HG02852 (cell line): ENCODE data around the gene FILIP1.

Source experiments
- ATAC-seq: cut with Tn5 transposase; IDR thresholded peaks from one replicate; pipeline ENCODE4 v1.9.1; 2021; ENCODE audit warnings: mild to moderate bottlenecking, moderate library complexity; ENCODE audit not compliant: unreplicated experiment

Gene FILIP1

DNA sequence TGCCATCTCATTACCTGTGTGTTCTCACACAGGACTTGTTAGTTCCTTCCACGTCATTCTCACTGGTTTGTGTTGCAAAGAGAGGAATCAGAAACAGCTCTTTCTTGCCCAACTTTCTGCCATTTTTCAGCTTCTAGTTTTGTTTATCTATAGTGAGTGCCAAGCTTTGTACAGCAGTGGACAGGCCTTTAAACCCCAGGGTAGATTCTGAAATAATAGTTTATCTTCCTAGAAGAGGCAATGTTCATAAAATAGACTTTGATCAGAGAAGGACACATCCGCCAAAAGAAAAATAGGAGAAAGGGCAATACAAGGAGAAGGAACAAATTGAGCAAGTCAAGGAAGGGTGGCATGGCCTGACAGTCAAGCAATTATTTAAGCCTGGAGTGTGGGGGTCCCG, 191.3 kb downstream of the FILIP1 start:
- no peak for ATAC-seq

DNA sequence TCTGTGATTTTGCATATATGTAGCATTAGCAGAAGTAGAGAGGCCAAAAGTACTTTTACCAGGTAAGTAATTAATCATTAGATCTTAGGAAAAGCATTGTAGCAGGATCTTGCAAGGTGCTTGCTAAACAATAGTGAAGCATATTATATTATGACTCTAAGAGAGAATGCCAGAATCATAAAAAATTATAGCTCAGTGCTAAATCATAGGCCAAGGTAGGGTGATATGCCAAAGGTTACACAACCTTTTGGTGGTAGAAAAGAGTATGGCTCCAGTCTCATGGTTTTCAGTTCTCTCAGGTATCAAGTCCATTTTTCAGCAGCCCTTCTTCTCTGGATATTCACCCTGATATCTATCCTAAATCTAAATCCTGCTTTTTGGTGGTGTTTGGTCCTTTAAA, 192.1 kb downstream of the FILIP1 start:
- ATAC-seq, result no peak

DNA sequence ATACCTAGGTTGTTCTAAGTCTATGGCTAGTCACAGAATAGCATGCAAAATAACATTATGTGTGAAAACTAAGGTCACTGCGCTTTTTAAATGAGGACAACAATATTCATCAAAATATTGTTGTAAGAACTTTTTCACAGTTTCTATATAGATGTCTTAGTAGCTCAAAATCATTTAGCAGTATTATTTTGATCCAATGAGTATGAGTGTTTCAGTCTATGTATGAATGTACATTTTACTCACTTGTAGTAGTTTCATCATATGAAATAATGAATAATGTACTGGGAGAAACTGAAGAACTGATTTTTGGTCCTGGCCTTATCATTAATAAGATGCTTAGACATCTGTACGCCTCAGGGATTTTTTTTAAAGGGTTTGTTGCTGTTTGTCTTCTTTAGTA, 192.5 kb downstream of the FILIP1 start:
- no peak for ATAC-seq

DNA sequence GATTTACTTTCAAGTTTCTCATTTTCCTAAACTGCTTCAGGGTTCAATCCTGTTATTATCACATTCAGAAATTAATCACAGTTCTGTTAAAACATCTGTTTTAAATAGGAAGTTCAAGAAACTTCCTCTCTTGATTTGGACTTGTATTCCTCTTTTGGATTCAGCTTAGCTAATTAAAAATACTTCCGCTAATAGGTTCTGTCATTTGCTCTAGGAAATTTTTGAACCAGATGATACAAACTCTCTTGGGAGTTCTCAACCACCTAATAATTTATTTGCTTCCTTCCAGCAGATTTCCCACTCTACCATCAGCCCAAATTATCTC, 193.1 kb downstream of the FILIP1 start:
- ATAC-seq, result no peak

DNA sequence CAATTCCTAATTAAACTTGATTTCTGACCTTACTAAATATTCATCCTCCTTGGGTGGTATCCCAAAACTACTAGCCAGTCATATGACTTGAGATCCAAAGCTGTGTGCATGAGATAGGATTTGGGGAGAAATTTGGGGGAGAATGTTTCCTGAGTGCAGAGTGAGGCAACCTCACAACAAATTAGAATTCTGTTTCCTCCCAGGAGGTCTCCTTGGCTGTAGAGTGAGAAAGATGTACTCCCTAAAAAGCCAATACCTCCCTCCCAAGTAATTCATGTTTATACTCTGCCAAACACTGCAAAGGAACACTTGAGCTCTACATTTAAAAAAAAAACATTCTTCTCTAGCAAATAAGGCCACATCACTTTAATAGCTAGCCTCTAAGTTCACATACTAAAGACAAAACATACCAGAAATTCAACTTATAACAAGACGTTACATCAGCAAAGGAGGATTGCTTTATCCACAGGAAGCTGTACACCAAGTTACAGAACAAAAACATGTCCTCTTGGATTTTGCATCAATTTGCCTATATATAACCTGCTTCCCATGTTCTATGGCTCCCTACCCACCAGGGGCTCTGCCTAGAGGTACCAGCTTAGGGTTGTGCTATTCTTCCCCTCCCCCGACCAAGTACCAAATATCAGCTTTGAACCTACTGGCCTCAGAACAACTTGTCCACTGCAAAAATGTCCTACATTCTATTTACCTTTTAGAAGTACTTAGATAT, 193.6 kb downstream of the FILIP1 start:
- no peak for ATAC-seq

DNA sequence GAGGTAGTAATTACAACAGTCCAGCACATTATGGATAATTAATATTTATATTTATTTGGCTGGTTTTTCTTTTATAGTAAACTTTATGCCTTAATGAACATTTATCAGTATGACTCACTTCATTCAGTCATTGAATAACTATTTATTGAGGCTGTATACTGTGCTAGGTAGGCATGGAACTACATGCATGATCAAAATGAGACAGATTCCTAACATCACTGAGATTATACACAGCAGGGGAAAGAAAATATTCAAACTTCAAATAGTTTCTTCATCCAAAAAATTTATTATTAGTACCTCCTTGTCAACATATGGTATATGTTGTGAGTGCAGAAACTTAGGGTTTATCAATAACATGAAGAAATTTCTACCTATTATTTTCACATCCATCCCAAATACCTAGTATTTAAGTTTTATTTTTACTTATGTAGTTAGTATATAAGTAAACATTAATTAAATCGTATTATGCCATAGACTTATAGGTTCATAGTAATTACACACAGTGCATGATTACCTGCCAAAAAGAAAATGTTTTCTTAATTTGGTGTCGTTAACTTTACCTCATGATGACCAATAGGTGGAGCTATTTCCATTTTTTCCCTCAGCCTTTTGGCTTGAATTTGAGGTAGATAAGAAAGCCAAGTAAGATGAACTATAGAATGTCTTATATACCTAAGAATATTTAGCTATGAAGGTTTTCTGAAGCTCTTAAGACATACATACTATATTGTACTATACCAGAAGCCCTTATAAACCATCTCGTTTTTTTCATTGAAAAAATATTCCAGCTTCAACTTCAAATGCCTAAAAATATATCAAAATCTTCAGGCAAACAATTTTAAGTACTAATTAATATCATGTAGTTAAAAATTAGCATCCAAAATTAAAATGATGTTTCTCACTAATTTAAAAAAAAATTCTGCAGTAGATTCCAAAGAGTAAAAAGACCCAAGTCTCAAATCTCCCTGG, 196.5 kb downstream of the FILIP1 start:
- peak; percentile 68 for ATAC-seq

DNA sequence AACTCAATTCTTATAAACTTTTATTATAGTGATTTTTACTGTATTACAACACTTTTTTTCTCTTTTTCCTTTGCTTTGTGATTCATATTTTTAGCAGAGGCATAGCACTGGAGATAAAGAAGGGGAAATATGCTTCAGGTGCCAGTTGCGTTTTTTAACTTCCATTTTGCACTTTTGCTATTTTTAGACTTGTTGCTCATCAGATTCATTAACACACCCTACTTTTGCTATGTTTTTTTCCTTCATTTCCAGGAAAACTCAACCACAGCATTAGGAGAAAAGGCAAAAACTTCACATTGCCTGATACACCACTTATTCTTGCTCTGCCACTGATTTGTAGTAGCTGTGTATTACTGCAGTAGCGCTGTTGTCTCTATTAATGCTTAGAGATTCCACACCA, 201.0 kb downstream of the FILIP1 start:
- ATAC-seq, result no peak

DNA sequence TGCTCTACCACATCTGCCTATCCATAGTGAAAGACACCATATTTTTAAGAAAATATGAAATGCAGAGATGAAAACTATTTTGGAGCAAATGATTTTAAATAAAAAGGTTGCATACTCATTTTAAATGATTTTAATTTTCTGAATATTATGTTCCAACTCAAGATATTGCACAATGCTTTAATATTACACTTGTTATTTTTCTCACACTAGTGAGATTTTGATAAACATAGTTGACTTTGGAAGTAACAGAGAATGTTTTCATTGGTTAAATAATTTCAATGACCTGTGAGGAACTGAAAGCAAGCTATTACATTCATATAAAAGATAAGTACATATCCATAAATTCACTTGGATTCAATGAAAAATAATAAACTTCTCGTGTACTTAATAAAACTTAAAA, 201.9 kb downstream of the FILIP1 start:
- no peak for ATAC-seq

DNA sequence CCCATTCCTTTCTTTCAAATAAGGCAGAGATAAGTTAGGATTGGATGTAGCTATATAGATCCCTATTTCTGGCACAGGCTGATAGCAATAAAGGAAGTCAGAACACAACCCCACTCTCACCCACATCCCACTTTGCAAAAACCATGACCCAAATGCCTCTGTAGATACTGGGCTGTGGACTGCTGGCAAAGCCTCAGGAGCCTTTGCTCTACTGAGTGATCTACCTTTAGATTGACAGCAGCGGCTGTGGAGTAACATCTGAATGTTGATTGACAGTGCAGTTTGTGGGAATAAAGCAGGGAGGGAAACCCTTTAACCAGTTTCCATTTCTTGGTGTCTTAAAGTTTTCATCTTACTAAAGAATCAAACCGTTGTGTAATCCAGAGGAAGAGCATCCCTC, 202.3 kb downstream of the FILIP1 start:
- no peak for ATAC-seq

DNA sequence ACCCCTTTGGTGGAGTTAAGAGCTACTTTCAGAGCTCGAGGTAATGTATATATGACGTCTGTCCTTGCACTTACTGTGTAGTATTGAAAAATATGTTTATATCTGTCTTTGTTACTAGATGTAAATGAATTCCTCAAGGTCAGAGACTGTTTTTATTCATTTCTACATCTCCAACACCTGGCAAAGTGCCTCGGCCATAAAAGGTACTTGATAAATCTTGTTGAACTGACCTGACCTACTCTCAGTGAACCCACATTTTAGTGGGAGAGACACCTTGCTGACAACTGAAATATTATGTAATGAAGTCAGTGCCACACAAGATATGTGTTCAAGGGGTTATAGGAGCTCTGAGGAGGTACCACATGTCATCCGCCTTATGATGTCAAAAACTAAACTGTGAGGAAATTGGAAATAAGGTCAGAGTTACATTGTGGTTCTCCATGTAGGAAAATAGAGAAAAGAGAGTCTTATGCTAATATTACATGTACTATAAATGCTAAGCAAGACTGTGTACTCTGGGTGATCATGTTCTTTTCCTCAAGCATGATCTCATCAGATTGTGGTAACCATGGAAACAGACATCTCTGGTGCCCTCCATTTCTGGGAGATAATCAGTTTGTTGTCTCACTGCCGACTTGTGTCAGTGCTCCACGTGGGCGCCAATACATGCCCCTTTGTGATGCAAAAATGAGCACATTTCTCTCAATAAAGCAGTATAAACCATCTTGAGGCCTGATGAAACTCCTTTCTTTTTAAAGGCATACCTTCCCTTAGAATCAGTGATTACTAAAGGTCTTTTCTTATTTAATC, 203.3 kb downstream of the FILIP1 start:
- no peak for ATAC-seq

DNA sequence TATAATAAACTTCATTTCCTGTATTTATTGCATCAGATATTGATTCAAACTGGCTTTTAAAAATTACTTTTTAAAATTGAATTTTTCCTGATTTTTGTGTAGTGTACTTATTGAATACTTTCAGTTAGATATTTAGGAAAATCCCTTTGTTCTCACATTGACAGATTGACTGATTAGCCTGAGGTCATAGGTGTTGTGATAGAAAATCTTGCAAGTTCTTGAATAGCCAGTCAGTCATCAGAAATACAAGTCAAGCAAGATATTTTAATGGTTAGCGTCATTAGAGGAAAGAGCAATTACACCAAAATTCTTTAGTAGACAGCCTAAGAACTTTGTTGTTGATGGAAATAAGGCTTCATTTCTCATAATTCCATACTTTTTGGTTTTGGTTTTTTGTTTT, 205.6 kb downstream of the FILIP1 start:
- ATAC-seq, result no peak

DNA sequence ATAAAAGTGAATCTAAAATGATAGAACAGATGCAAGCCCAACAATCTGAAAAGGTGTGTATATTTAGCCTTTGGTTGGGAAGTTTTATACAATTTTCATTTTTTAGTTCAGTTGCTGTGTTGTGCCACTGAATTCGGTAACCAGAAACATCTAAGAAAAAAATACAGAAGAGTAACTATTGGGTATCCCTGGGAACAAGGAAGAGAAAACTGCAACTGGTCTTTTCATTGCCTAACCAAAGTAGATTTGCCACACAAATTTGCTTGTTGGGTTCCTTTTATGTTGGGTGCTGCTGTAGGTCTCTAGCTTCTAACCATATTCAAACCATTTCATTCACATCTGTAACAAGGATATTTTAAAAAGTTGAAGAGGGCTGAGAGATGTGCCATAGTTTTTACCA, 206.2 kb downstream of the FILIP1 start:
- ATAC-seq, result no peak

DNA sequence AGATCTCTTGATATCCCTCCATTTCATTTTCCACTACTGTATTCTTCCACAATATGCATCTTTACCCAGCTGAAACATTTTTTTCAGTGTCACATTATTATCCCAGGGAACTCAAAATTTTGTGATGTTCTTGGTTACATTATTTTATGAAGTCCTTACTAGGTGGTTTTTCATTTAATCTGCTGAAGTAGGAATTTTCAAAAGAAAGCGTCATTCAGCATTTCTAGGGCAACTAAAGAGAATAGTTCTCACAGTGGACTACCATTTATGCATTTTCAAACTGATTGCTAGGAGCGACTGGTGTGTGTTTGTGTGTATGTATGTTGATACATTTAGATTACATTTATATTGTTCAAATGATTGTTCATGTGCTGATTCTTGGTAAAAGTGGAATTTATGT, 206.6 kb downstream of the FILIP1 start:
- no peak for ATAC-seq

DNA sequence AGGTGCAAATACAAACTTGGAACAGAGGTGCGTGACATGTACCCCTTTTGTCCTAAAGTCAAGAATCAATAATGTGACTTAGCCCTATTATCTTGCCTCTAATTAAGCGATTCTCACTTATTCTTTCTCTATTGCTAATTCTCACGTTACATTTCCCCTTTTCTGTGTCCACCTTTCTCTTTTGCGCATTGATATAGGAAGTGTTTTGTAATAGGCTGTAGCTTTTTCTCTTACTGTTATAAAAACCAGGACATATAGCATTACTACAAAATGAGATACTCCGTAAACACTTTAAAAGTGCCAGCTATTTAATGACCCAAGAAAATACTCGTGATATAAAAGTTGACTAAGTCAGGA, 208.3 kb downstream of the FILIP1 start:
- peak; percentile 18 for ATAC-seq

DNA sequence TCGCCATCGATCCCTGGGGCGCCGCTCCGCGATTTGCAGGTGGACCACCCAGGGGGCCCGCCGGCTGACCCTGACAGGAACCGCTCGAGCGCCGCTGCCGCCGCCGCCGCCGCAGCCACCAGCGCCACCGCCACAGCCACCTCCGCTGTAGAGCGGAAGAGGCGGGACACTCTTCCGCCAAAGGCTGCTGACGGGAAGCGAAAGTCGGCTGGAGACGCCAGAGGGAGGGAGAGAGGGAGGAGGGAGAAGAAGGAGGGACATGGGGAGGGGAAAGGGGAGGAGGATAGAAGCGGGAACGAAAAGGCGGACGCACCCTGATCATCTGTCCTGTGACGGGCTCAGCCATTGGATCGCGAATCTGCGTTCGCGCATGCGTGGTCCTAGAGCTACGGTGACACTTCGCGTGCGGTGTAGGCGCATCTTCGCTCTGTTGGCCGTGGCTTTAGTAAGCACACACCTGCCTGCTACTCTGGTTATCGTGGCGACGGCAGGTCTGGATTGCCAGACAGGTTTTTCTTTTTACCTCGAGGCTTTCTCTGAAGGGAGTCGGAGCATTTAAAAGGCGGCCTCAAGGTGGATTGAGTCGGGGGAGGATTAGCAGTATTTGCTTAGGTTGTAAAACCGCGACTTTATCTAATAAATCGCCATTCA, 208.8 kb downstream of the FILIP1 start, which contains the start of gene TMEM30A:
TSS of gene TMEM30A (minus strand) at position 161 of the 651 bp plus-strand sequence. CDS start at position 7, 154 bp downstream.
- ATAC-seq, result peak; percentile 82

DNA sequence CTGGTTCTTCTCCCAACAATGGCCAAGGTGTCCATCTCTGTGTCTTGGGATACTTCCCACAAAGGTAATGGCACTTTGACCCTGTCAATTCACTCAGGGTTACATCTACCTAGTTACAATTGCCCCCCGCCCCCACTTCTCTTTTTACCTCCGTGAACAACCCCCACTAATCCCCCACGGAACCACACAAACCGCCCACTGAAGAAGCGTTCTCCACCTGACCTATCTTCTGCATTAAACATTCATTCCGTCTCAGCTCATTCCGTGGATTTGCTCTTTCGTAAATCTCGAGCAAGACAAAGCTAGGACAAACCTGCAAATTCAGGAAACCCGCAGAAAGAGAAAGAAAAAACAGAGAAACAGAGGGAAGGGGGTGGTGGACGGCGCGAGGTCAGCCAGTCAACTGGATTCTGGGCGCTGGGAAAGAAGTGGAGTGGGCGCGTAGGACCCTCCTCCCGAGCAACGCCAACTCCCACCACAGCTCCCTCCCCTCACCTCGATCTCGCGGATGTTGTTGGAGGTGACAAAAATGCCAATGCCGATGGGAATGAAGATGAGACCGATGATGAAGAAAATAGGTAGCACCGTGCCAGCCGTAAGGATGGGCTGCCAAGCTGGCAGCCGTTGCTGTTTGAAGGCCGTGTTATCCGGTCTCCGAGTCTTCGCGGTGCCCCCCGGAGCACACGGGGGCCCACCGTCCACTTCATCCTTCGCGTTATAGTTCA, 209.5 kb downstream of the FILIP1 start:
- ATAC-seq, result peak; percentile 20

DNA sequence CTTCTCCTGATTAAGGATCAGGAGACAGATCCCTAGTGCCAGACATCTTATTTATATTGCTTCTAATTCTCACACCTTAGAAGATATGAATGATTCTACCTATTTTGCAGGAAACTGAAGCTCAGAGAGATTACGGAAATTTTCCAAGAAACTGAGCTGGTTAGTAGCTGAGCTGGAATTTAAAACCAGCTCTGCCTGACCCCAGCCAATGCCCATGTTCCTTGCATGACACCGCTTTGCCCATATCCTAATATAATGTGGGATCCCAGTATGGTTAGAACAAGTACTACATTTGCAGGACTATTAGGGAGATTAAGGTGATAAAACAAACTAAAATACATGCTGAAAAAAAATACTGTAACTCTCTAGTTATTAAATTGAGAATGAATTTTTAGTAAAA, 210.9 kb downstream of the FILIP1 start:
- ATAC-seq, result no peak

DNA sequence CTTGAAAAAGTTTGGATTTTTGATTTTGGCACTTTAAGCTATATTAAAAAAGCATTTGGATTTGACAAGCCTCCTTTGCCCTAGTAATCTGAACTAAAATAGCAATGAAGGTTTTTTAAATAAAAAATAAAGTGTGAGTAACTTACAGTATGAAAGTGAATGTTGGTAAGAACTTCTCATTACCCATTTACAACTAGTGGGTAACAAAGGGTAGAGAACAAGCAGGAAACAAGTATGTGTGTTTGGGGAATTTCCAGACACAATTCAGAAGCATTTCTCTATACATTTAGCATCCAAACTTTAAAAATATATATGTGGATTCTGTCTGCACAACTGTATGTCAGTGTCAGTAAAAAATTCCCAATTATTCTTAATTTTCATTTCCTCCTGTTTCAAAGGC, 211.9 kb downstream of the FILIP1 start:
- ATAC-seq, result no peak

DNA sequence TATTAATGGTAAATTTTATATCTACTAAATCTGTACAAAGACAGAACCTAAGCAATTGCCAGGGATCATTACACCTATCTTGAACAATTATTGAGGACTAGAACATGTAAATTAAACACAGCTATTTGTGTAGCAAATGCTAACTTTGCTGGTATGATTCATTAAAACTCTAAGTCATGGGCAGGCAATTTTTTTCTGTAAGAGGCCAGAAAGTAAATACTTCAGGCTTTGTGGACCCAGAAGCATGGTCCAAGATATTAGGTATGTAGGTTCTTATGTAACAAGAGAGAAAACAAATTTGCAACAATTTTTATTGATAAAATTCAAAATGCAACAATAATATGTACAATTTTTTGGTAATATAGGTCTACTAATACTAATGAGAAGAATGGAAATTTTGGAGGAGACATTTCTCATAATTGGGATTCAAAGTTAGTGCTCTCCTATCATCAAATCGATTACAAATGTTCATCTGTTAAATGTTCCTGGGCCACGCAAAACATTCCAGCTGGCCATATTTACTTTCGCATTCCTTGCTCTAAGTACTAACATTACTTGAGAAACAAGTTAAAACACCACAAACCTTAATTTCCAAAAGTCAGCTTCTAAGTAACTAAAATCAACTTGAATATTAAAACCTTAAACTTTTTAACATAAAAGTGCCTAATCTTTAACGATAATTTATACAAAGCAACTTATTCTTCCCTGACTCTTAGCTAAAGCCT, 213.3 kb downstream of the FILIP1 start:
- no peak for ATAC-seq

DNA sequence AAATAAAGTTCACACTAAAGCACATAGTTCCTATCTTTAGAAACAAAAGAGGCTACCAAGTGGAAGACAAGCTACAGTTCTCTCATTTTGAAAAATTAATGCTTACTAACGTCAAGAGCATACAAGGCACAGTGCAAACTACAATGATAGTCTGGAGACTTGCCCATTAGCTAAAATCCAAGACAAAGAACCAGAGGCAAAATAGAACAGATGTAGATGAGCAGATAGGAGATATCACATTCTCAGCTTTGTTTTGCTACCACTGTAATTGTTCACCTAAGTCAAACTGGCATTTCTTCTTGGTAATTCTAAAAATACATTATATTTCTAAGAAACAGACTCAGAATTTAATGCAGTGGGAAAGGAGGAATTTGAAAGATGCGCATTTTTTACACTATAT, 214.2 kb downstream of the FILIP1 start:
- no peak for ATAC-seq
